ENCODE measurements around the gene NGFR.

NGFR gene

GRCh38 chr17:49508061-49508865 lies 13.2 kb downstream of the NGFR start (continued):
- no peak for TF ChIP-seq PRDM2 (tag by site-specific recombination; IDR thresholded peaks at IDR 0.05; ENCODE audit: borderline replicate concordance)
- no peak for TF ChIP-seq ZNF174 (tag by site-specific recombination; IDR thresholded peaks at IDR 0.05)
- TF ChIP-seq KLF10 (tag by site-specific recombination; IDR thresholded peaks at IDR 0.05): no peak
- 0 out of 2 replicates have a peak, but pooled peaks have one; percentile 51 for TF ChIP-seq ZFP37 (tag by site-specific recombination; IDR thresholded peaks at IDR 0.05)
- 0 out of 2 replicates have a peak, but pooled peaks have one; percentile 67 for TF ChIP-seq ZNF391 (tag by site-specific recombination; IDR thresholded peaks at IDR 0.05; ENCODE audit: borderline replicate concordance, low read depth)
- TF ChIP-seq ZNF747 (tag by site-specific recombination; IDR thresholded peaks at IDR 0.05): no peak
- peak; percentile 65 for TF ChIP-seq ZNF335 (tag by site-specific recombination; conservative IDR thresholded peaks at IDR 0.05)
- no peak for TF ChIP-seq ZNF596 (tag by site-specific recombination; IDR thresholded peaks at IDR 0.05)
- TF ChIP-seq ZNF701 (tag by site-specific recombination; IDR thresholded peaks at IDR 0.05): no peak
- no peak for TF ChIP-seq ZNF792 (tag by site-specific recombination; IDR thresholded peaks at IDR 0.05)
- no peak for TF ChIP-seq ZNF302 (tag by site-specific recombination; IDR thresholded peaks at IDR 0.05; ENCODE audit: low read depth)
- TF ChIP-seq ZNF488 (tag by site-specific recombination; IDR thresholded peaks at IDR 0.05): no peak
- no peak for TF ChIP-seq MEIS1 (CRISPR knock-in tag; IDR thresholded peaks at IDR 0.05; ENCODE audit: borderline replicate concordance)
- peak; percentile 94 for TF ChIP-seq PRDM1 (tag by site-specific recombination; IDR thresholded peaks at IDR 0.05)
- TF ChIP-seq ZNF426 (tag by site-specific recombination; IDR thresholded peaks at IDR 0.05): no peak
- TF ChIP-seq SP3 (tag by site-specific recombination; IDR thresholded peaks at IDR 0.05): peak; percentile 74
- peak; percentile 68; the same call in 1 of the 2 replicates for TF ChIP-seq ZNF184 (tag by site-specific recombination; IDR thresholded peaks at IDR 0.05)
- no peak for TF ChIP-seq ZNF449 (tag by site-specific recombination; IDR thresholded peaks at IDR 0.05)
- TF ChIP-seq ZNF658 (tag by site-specific recombination; IDR thresholded peaks at IDR 0.05): no peak
- no peak for TF ChIP-seq ZNF768 (tag by site-specific recombination; IDR thresholded peaks at IDR 0.05)
- TF ChIP-seq ZNF132 (tag by site-specific recombination; IDR thresholded peaks at IDR 0.05; ENCODE audit: borderline replicate concordance): no peak
- TF ChIP-seq ZNF473 (tag by site-specific recombination; IDR thresholded peaks at IDR 0.05): no peak
- TF ChIP-seq ZNF16 (tag by site-specific recombination; IDR thresholded peaks at IDR 0.05; ENCODE audit: low read depth): no peak
- TF ChIP-seq ZNF341 (tag by site-specific recombination; IDR thresholded peaks at IDR 0.05; ENCODE audit: low read depth): no peak
- TF ChIP-seq ZNF148 (tag by site-specific recombination; IDR thresholded peaks at IDR 0.05; ENCODE audit: borderline replicate concordance): no peak
- TF ChIP-seq ZNF155 (tag by site-specific recombination; IDR thresholded peaks at IDR 0.05): no peak
- TF ChIP-seq SETDB1 (IDR thresholded peaks at IDR 0.05; ENCODE audit: insufficient read length, low read length): no peak
- TF ChIP-seq ZSCAN30 (tag by site-specific recombination; IDR thresholded peaks at IDR 0.05): no peak
- TF ChIP-seq ZNF202 (tag by site-specific recombination; IDR thresholded peaks at IDR 0.05; ENCODE audit: borderline replicate concordance): no peak

Data from HEK293 (cell line).